Sigmoid colon (tissue), 7 donors: ENCODE measurements around the gene ETV3. TPM values are rescaled to one million over a fixed set of nuclear protein-coding genes. Genes with fewer than 3 reads are reported as not detected.
"Not testable (repeated sequence)": the region's sequence is repeated elsewhere in the genome, so short reads cannot be mapped to it uniquely, and the experiment has no call there.

Experiments used
- DNase-seq: peaks from one replicate; pipeline ENCODE4 v3.0.0-alpha.2; 2019
- H3K27ac ChIP-seq, 4 donors: fragments of 200-600 bp; sonication (generic); one replicate each; pipeline ENCODE4 v1.5.1; 2016 to 2019; ENCODE audit warnings: mild to moderate bottlenecking in 1 of 4
- H3K27me3 ChIP-seq, 3 donors: fragments of 200-600 bp; sonication (generic); one replicate each; pipeline ENCODE4 v1.5.1; 2019; ENCODE audit warnings: mild to moderate bottlenecking in 1 of 3
- H3K36me3 ChIP-seq, 4 donors: fragments of 200-600 bp; sonication (generic); one replicate each; pipeline ENCODE4 v1.5.1; 2016 to 2019
- H3K4me1 ChIP-seq, 4 donors: fragments of 200-600 bp; sonication (generic); one replicate each; pipeline ENCODE4 v1.5.1; 2017 to 2019
- H3K4me3 ChIP-seq, 4 donors: fragments of 200-600 bp; sonication (generic); one replicate each; pipeline ENCODE4 v1.5.1; 2017 to 2019; ENCODE audit warnings: mild to moderate bottlenecking in 2 of 4, moderate library complexity in 1 of 4
- H3K9me3 ChIP-seq, 4 donors: fragments of 200-600 bp in 3 of 4; sonication (generic) in 3 of 4; one replicate each; pipeline versions ENCODE4 v1.5.1 to v1.6.1; 2013 to 2019
- POLR2A ChIP-seq, 2 donors: fragments of 450-650 bp; IDR thresholded peaks; one replicate each; pipeline ENCODE4 v1.6.1; 2016; ENCODE audit warnings: antibody characterized with exemption in 2 of 2, mild to moderate bottlenecking in 2 of 2, moderate library complexity in 2 of 2
- POLR2AphosphoS5 ChIP-seq, 4 donors: sonication (generic); formaldehyde crosslinking; IDR thresholded peaks; one replicate each; pipeline ENCODE4 v1.6.1; 2017; ENCODE audit warnings: antibody characterized with exemption in 4 of 4
- WGBS, 2 donors: extraction: QIAGEN DNeasy Blood & Tissue Kit; methylation state at CpG; one replicate each; pipeline ENCODE4 v1.1.7; 2013; 5-methylcytosine and 5-hydroxymethylcytosine counted together
- intact Hi-C: fragments of 100-400 bp; cut with DNase I; formaldehyde crosslinking; loops from one replicate; pipeline ENCODE4 v1.15.1; 2023
- polyA plus RNA-seq, 3 donors: library from polyadenylated mRNA; stranded (reverse); fragments of 200-250 nt; gene quantifications; one replicate each; pipeline ENCODE4 v1.2.3, GENCODE V29; 2013
- total RNA-seq, 4 donors: library from RNA; depleted of rRNA; stranded (reverse); fragments of >200 nt; gene quantifications; one replicate each; pipeline ENCODE4 v1.1.0, GENCODE V29; 2016
- TF ChIP-seq, protein P1 (sequence below), 4 experiments: fragments of 450-650 bp in 3 of 4; fragments of 200-600 bp in 1 of 4; IDR thresholded peaks; one replicate each; pipeline ENCODE4 v1.5.1; 2016 to 2019; ENCODE audit warnings: antibody characterized with exemption in 4 of 4, mild to moderate bottlenecking in 3 of 4, moderate library complexity in 2 of 4
- donor health status: healthy with polysubstance abuse.
- donor health status: Bipolar disorder and iron deficiency.
- donor health status: healthy.

ETV3 gene
- total and polyA plus RNA-seq, 7 donors: 6.6 to 20.2 (median 14.1) TPM

DNA sequence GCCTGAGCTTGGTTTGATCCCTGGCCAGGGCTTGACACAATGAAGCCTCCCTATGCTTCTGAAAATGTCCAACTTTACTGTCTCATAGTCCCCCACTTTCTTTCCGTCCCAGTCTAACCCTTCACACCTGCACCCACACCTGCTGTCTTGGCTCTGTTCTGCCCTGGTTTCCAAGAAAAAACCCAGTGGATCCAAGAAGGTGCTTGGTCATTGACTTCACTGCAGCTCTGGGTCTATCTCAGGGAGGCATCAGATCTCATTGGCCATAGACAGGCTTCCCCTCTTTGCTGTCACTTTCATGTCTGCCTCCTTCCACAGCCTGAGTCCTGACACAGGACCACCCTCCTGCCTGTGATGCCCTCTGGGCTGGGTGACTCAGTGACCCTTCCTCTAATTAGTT is 37.8 kb upstream of the ETV3 start:
- Histone ChIP-seq H3K36me3 (no peaks in the 10 kb centered on the region), H3K4me3 (no peak overlapping the region), H3K27ac (no peak overlapping the region), H3K4me1 (no peaks in the 10 kb centered on the region), H3K9me3 (no peaks in the 10 kb centered on the region), H3K27me3 (no peaks in the 10 kb centered on the region)
- DNase-seq: no peak
- 83% methylated on average over 1 of the region's 1 CpG for WGBS, 2 donors
- intact Hi-C loops: no loop called here
- TF ChIP-seq, protein P1, sequence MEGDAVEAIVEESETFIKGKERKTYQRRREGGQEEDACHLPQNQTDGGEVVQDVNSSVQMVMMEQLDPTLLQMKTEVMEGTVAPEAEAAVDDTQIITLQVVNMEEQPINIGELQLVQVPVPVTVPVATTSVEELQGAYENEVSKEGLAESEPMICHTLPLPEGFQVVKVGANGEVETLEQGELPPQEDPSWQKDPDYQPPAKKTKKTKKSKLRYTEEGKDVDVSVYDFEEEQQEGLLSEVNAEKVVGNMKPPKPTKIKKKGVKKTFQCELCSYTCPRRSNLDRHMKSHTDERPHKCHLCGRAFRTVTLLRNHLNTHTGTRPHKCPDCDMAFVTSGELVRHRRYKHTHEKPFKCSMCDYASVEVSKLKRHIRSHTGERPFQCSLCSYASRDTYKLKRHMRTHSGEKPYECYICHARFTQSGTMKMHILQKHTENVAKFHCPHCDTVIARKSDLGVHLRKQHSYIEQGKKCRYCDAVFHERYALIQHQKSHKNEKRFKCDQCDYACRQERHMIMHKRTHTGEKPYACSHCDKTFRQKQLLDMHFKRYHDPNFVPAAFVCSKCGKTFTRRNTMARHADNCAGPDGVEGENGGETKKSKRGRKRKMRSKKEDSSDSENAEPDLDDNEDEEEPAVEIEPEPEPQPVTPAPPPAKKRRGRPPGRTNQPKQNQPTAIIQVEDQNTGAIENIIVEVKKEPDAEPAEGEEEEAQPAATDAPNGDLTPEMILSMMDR (IDR thresholded peaks at IDR 0.05): no peak
- no peak for TF ChIP-seq POLR2AphosphoS5 (IDR thresholded peaks at IDR 0.05)
- no peak for TF ChIP-seq POLR2A (IDR thresholded peaks at IDR 0.05)

DNA sequence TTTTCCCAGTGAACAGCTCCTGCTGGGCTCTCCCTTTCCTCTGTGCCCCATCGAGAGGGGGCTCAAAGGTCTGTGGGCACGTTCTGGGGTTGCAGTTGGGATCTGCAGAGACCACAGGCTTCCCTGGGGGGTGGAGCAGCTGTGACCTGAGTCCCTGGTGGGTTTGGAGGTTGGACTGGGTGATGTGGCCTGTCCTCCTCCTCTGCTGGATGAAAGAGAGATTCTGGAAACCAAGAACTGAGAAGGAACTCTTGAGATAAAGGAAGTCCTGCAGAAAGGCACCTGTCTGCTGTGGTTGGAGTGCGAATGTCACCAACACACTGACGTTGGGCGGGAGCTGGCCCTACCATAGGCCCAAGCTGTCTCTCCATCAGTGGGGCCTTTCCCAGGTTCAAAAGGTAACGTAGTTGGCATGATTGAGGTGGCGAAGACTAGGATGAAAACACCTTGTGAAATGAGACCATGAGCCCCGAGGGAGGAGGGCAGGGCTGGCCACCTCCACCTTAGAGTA is 35.8 kb upstream of the ETV3 start:
- Histone ChIP-seq H3K4me1 (no peaks in the 10 kb centered on the region), H3K27ac (no peak overlapping the region), H3K27me3 (no peaks in the 10 kb centered on the region), H3K4me3 (no peak overlapping the region), H3K36me3 (no peaks in the 10 kb centered on the region), H3K9me3 (no peaks in the 10 kb centered on the region)
- DNase-seq: no peak
- intact Hi-C loops: loop anchor here (5.0 kb wide), 1 partner anchor 313 kb away; no protein-coding TSS in a partner anchor
- TF ChIP-seq POLR2A (IDR thresholded peaks at IDR 0.05): no peak
- TF ChIP-seq, protein P1 (IDR thresholded peaks at IDR 0.05): no peak
- WGBS, 2 donors: 67 to 85% methylated on average over 8 of the region's 8 CpGs

- not testable (repeated sequence) for H3K36me3 ChIP-seq, H3K27me3 ChIP-seq, DNase-seq, H3K4me1 ChIP-seq, H3K4me3 ChIP-seq, H3K27ac ChIP-seq, H3K9me3 ChIP-seq
- 71% methylated on average over 2 of the region's 2 CpGs for WGBS, 2 donors
- intact Hi-C loops: loop anchor here (5.0 kb wide), 1 partner anchor 314 kb away; no protein-coding TSS in a partner anchor
Observed at GRCh38 chr1:157173241-157173640, 35.0 kb upstream of the ETV3 start.

- not testable (repeated sequence) for H3K27me3 ChIP-seq, DNase-seq, H3K4me3 ChIP-seq, H3K9me3 ChIP-seq, H3K27ac ChIP-seq, H3K36me3 ChIP-seq, H3K4me1 ChIP-seq
- intact Hi-C loops: loop anchor here (5.0 kb wide), 1 partner anchor 315 kb away; no protein-coding TSS in a partner anchor
- WGBS, 2 donors: 77 to 81% methylated on average over 2 of the region's 2 CpGs
Observed at GRCh38 chr1:157172591-157172990, 34.4 kb upstream of the ETV3 start.

DNA sequence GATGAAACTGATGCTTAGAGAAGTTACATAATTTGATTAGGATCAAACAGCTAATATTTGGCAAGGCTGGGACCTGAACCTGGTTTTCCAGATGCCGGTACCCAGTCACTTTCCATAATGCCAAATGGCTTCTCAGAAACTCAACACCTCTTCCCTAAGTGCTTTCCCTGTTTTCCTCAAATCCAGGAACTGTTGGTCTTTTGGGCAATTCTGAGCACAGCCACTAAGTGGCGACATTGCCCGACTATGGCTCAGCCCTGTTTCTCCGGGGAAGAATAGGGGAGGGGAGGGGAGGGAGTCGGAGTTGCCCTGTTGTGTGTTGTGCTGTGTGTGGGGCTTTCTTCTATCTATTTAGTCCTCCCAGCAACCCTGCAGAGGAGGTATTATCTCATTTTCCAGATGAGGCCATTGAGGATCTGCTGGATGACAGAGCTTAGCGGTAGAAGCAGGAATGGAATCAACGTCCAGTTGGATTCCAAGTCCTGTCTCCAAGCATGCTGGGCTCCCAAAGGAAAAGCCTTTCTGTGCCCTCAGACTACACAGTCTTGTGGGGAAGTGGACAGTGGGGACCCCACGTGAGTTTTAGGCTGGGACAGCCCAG is 33.8 kb upstream of the ETV3 start:
- H3K4me3 ChIP-seq, H3K36me3 ChIP-seq, H3K27ac ChIP-seq, H3K27me3 ChIP-seq, H3K9me3 ChIP-seq, H3K4me1 ChIP-seq, DNase-seq: not testable (repeated sequence)
- 31 to 32% methylated on average over 6 to 7 of the region's 8 CpGs for WGBS, 2 donors
- TF ChIP-seq, protein P1 (IDR thresholded peaks at IDR 0.05): peak in 2 of 4 experiments; percentile 28 to 30
- intact Hi-C loops: loop anchor here (5.0 kb wide), 1 partner anchor 315 kb away; no protein-coding TSS in a partner anchor
